Thyroid gland (tissue), 4 donors: ENCODE results near the gene ENOX2.

Experiments
- POLR2A ChIP-seq, 2 donors: fragments of 450-650 bp; IDR thresholded peaks; one replicate each; pipeline ENCODE4 v1.6.1; 2017; ENCODE audit warnings: antibody characterized with exemption in 2 of 2, mild to moderate bottlenecking in 2 of 2, moderate library complexity in 1 of 2
- TF ChIP-seq, protein P1 (sequence below), 6 experiments: fragments of 200-600 bp in 3 of 6; fragments of 450-650 bp in 3 of 6; sonication (generic) in 3 of 6; IDR thresholded peaks; one replicate each; pipeline ENCODE4 v1.5.1; 2016 to 2019; ENCODE audit warnings: antibody characterized with exemption in 6 of 6, mild to moderate bottlenecking in 2 of 6, inconsistent platforms in 1 of 6, moderate library complexity in 1 of 6

DNA sequence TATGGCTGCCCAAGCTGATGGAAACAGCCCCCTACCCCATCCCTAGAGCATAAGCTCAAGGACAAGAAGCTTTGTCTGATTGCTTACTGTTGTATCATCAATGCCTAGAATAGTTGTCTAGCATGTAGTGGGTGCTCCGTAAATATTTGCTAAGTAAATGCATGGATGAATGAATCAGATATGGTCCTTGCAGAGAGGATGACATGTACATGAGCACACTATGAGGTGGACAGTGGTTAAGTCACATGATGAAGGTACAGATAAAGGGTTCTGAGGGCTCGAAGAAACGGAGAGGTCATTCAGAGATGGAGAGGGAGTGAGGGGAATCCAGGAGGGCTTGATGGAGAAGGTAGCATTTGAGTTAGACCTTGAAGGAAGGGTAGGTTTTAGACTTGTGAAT is 287.1 kb downstream of the ENOX2 start:
- TF ChIP-seq, protein P1, sequence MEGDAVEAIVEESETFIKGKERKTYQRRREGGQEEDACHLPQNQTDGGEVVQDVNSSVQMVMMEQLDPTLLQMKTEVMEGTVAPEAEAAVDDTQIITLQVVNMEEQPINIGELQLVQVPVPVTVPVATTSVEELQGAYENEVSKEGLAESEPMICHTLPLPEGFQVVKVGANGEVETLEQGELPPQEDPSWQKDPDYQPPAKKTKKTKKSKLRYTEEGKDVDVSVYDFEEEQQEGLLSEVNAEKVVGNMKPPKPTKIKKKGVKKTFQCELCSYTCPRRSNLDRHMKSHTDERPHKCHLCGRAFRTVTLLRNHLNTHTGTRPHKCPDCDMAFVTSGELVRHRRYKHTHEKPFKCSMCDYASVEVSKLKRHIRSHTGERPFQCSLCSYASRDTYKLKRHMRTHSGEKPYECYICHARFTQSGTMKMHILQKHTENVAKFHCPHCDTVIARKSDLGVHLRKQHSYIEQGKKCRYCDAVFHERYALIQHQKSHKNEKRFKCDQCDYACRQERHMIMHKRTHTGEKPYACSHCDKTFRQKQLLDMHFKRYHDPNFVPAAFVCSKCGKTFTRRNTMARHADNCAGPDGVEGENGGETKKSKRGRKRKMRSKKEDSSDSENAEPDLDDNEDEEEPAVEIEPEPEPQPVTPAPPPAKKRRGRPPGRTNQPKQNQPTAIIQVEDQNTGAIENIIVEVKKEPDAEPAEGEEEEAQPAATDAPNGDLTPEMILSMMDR (IDR thresholded peaks at IDR 0.05) = no peak
- no peak for TF ChIP-seq POLR2A (IDR thresholded peaks at IDR 0.05)
